GM06990 (cell line): ENCODE data around the gene PGPEP1.
"Not testable (repeated sequence)": the region's sequence is repeated elsewhere in the genome, so short reads cannot be mapped to it uniquely, and the experiment has no call there.

Experiments
- DNase-seq: peaks from one replicate; pipeline ENCODE4 v3.0.0-alpha.2; 2011; ENCODE audit not compliant: insufficient read length; ENCODE audit errors: extremely low read depth
- H3K27me3 ChIP-seq: replicated peaks from 2 replicates; pipeline ENCODE4 v1.6.0; 2011; ENCODE audit warnings: low read length; ENCODE audit not compliant: control insufficient read depth, insufficient read depth
- H3K36me3 ChIP-seq: 2 replicates; pipeline ENCODE4 v1.5.1; 2011; ENCODE audit warnings: low read length; ENCODE audit not compliant: control insufficient read depth, insufficient read depth
- H3K4me3 ChIP-seq: replicated peaks from 2 replicates; pipeline ENCODE4 v1.5.1; 2011; ENCODE audit warnings: low read depth, mild to moderate bottlenecking, control low read depth, low read length
- TF ChIP-seq, protein P1 (sequence below): IDR thresholded peaks from 2 replicates; pipeline ENCODE4 v1.5.1; 2011; ENCODE audit warnings: low read length, control low read depth, mild to moderate bottlenecking, inconsistent platforms; ENCODE audit not compliant: insufficient read depth, poor library complexity, severe bottlenecking

The PGPEP1 gene

DNA sequence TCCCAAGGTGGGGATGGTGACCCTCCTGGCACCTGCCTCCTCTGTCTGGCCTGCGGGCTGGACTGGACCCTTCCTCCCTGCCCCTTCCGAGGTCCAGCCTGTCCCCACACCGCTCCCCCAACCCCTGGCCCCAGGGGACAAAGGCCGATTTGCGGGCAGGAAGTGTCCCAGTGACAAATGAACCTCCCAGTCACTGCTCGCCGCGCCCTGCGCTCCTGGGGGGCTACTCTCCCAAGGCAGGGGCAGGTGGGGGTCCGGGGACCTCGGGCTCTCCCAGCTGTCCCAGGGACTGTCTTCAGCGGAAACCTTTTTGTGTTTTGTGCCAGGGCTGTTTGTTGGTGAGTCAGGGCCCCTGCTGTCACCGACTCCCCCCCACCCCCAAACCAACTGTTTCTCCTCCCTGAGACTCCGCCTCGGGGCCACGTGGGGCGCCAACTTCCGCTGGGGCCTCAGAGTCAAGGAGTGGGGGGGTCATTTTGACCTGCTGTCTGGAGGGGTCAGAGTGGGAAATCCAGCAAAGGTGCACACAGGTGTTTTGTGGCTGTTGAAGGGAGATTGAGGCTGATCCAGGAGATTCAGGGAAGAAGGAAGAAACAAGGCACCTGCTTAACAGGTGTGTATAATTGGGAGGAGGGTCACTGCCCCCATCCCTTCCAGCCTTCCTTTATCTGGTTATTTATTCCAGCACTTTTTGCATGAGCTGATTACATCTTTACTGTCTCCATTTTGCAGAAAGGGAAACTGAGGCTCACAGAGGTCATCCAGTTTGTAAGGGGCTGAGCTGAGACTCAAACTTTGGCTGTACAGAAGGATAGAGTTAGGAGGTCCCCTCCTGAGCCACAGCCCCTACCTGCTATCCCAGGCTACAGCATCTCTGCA lies 831 bp downstream of the PGPEP1 start:
- Histone ChIP-seq H3K27me3 (no peaks in the 10 kb centered on the region), H3K36me3 (peaks cover 6% of the 10 kb centered on the region), H3K4me3 (peak overlapping the region; percentile 80)
- peak; percentile 79 for DNase-seq
- TF ChIP-seq, protein P1, sequence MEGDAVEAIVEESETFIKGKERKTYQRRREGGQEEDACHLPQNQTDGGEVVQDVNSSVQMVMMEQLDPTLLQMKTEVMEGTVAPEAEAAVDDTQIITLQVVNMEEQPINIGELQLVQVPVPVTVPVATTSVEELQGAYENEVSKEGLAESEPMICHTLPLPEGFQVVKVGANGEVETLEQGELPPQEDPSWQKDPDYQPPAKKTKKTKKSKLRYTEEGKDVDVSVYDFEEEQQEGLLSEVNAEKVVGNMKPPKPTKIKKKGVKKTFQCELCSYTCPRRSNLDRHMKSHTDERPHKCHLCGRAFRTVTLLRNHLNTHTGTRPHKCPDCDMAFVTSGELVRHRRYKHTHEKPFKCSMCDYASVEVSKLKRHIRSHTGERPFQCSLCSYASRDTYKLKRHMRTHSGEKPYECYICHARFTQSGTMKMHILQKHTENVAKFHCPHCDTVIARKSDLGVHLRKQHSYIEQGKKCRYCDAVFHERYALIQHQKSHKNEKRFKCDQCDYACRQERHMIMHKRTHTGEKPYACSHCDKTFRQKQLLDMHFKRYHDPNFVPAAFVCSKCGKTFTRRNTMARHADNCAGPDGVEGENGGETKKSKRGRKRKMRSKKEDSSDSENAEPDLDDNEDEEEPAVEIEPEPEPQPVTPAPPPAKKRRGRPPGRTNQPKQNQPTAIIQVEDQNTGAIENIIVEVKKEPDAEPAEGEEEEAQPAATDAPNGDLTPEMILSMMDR: no peak

DNA sequence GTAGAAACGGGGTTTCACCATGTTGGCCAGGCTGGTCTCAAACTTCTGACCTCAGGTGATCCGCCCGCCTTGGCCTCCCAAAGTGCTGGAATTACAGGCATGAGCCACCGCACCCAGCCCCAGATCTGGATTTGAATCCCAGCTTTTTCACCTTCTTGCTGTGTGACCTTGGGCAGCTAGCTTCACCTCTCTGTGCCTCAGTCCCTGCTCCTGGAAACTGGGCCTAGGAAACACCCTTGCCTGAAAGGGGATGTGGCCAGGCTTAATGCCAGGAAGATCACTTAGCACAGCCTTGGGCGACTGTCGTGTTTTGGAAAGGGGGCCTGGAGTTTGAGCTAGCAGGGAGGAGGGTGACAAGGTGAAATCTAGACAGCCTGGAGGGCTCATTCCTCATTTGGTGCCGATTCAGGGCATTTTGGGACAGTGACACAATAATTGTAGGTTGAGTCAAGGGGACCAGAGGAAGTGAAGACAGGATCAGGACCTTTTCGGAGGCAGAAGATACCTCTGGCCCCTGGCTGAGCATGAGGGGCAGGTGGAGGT lies 1.8 kb downstream of the PGPEP1 start:
- Histone ChIP-seq H3K4me3 (no peak overlapping the region), H3K36me3 (peaks cover 6% of the 10 kb centered on the region), H3K27me3 (no peaks in the 10 kb centered on the region)
- TF ChIP-seq, protein P1: no peak
- DNase-seq: no peak

DNA sequence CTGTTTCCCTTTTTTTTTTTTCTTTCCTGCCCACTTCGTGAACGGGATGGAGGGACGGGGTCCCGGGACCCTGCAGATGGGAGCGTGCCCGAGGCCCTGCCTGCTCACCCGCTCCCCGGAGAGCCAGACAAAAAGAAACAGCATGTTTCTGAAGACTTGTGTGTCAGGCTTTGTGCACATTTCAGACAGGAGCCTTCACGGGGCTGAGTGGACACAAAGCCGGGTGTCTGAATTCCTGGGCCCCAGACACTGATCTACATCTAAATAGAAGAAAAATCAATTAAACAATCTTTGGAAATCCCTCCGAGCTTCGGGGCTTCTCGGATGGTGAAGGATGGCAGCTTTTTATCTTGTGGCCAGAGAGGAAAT lies 4.2 kb downstream of the PGPEP1 start:
- TF ChIP-seq, protein P1: no peak
- H3K27me3 ChIP-seq: no peaks in the 10 kb centered on the region
- peaks cover 6% of the 10 kb centered on the region for H3K36me3 ChIP-seq
- DNase-seq: no peak
- H3K4me3 ChIP-seq: no peak overlapping the region

DNA sequence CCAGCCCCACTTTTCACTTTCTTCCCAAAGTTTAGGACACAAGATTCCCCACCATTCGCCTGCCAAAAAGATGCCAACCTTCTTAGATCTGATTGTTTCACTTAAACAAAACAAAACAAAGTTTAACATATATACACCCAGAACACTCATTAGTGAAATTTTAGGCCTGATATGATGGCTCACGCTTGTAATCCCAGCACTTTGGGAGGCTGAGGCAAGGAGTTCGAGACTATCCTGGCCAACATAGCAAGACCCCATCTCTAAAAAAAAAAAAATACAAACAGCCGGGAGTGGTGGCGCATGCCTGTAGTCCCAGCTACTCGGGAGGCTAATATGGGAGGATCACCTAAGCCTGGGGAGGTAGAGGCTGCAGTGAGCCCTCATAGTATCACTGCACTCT lies 4.9 kb downstream of the PGPEP1 start:
- H3K27me3 ChIP-seq: no peaks in the 10 kb centered on the region
- H3K36me3 ChIP-seq: peaks cover 6% of the 10 kb centered on the region
- no peak for DNase-seq
- TF ChIP-seq, protein P1: no peak
- no peak overlapping the region for H3K4me3 ChIP-seq

DNA sequence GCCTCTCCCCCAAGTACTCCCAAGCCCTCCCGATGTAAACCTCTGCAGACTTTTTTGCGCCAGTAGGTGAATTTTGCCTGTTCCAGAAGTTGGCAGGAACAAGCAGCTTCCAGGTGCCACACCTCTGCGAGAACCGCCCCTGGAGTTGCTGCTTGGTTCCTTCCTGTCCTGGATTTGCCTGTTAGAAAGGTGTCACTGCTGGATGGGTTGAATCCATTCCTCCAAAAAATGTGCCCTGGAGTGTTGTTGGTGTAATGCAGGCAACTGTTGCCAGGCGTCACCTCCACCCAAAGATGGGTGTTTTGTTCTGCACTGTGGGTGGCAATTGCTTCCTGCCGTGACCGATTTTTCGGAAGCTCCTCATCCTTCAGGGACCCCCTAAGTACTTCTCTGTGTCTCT lies 5.7 kb downstream of the PGPEP1 start:
- Histone ChIP-seq H3K36me3 (peaks cover 6% of the 10 kb centered on the region), H3K4me3 (no peak overlapping the region), H3K27me3 (no peaks in the 10 kb centered on the region)
- DNase-seq: no peak
- TF ChIP-seq, protein P1: no peak

DNA sequence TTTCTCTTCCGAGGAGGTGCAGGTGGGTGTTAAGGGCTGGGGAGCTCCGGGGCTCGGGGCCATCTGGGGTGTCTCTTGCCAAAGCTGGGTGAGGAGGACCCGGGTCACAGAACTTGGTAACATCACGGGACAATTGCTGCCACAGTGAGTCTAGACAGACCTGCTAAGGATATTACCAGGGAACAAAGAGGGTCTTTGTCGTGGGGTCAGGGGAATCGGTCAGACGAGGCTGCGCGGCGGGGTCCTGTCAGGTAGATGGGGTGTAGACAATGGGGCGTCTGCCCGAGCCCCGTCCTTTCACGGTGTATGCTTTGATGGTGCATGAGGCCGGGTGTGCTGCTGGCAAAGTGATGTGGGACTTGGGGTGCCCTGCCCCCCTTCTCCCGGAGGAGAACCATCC lies 7.8 kb downstream of the PGPEP1 start:
- no peak overlapping the region for H3K4me3 ChIP-seq
- TF ChIP-seq, protein P1: no peak
- no peak for DNase-seq
- H3K27me3 ChIP-seq: no peaks in the 10 kb centered on the region
- peaks cover 2% of the 10 kb centered on the region for H3K36me3 ChIP-seq

DNA sequence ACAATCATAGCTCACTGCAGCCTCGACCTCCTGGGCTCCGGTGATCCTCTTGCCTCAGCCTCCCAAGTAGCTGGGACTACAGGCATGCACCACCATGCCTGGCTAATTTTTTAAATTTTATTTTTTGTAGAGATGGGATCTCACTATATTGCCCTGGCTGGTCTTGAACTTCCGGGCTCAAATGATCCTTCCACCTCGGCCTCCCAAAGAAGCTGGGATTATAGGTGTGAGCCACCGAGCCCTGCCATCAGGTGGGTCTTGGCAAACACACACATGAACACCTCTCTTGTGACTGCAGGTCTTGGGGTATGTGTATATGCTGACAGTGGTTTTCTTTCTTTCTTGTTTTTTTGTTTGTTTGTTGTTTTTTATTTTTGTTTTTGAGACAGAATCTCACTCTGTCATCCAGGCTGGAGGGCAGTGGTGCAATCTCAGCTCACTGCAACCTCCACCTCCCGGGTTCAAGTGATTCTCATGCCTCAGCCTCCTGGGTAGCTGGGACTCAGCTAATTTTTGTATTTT lies 8.5 kb downstream of the PGPEP1 start:
- H3K36me3 ChIP-seq, H3K4me3 ChIP-seq, H3K27me3 ChIP-seq, DNase-seq: not testable (repeated sequence)
